ENCODE measurements around the gene C19orf38.
A peak's percentile ranks its signal among the peaks of the same experiment; 100 is the strongest.
"Not testable (repeated sequence)": the region's sequence is repeated elsewhere in the genome, so short reads cannot be mapped to it uniquely, and the experiment has no call there.

The C19orf38 gene

GRCh38 chr19:10852098-10852800 lies 4.0 kb downstream of the C19orf38 start:
- Histone ChIP-seq H3K4me3 (ENCODE audit: low read depth, low read length) (no peak overlapping the region), H3K4me1 (no peaks in the 10 kb centered on the region), H3K36me3 (no peaks in the 10 kb centered on the region), H3K27me3 (no peaks in the 10 kb centered on the region), H3K9me3 (no peaks in the 10 kb centered on the region)
- no peak for DNase-seq
- TF ChIP-seq CTCF (IDR thresholded peaks at IDR 0.05; ENCODE audit: low read depth, low read length), result no peak

GRCh38 chr19:10852941-10853340 lies 4.7 kb downstream of the C19orf38 start:
- Histone ChIP-seq H3K27me3 (no peaks in the 10 kb centered on the region), H3K4me3 (ENCODE audit: low read depth, low read length) (no peak overlapping the region), H3K9me3 (no peaks in the 10 kb centered on the region), H3K36me3 (no peaks in the 10 kb centered on the region), H3K4me1 (no peaks in the 10 kb centered on the region)
- no peak for TF ChIP-seq CTCF (IDR thresholded peaks at IDR 0.05; ENCODE audit: low read depth, low read length)
- no peak for DNase-seq

GRCh38 chr19:10854350-10855089 lies 6.3 kb downstream of the C19orf38 start:
- no peak for TF ChIP-seq CTCF (IDR thresholded peaks at IDR 0.05; ENCODE audit: low read depth, low read length)
- Histone ChIP-seq H3K27me3 (no peaks in the 10 kb centered on the region), H3K4me3 (ENCODE audit: low read depth, low read length) (no peak overlapping the region), H3K9me3 (no peaks in the 10 kb centered on the region), H3K36me3 (no peaks in the 10 kb centered on the region), H3K4me1 (no peaks in the 10 kb centered on the region)
- no peak for DNase-seq

- Histone ChIP-seq H3K27me3 (no peaks in the 10 kb centered on the region), H3K4me3 (ENCODE audit: low read depth, low read length) (no peak overlapping the region), H3K9me3 (no peaks in the 10 kb centered on the region), H3K36me3 (no peaks in the 10 kb centered on the region), H3K4me1 (no peaks in the 10 kb centered on the region)
- peak; percentile 44 for DNase-seq
- TF ChIP-seq CTCF (IDR thresholded peaks at IDR 0.05; ENCODE audit: low read depth, low read length), result peak; percentile 63
Observed at GRCh38 chr19:10855879-10856522, 7.8 kb downstream of the C19orf38 start.

GRCh38 chr19:10856899-10857298 lies 8.7 kb downstream of the C19orf38 start:
- not testable (repeated sequence) for H3K36me3 ChIP-seq; DNase-seq; H3K27me3 ChIP-seq; H3K4me3 ChIP-seq (ENCODE audit: low read depth, low read length); H3K4me1 ChIP-seq; H3K9me3 ChIP-seq

- DNase-seq, result peak; percentile 27
- no peaks in the 10 kb centered on the region for H3K9me3 ChIP-seq
Observed at GRCh38 chr19:10858204-10858828, 10.1 kb downstream of the C19orf38 start.

More at GRCh38 chr19:10858204-10858828, 10.1 kb downstream of the C19orf38 start:
- Histone ChIP-seq H3K27me3 (no peaks in the 10 kb centered on the region), H3K4me1 (no peaks in the 10 kb centered on the region), H3K4me3 (ENCODE audit: low read depth, low read length) (no peak overlapping the region), H3K36me3 (no peaks in the 10 kb centered on the region)
- peak; percentile 89 for TF ChIP-seq CTCF (IDR thresholded peaks at IDR 0.05; ENCODE audit: low read depth, low read length)
